Activated naive CD4-positive, alpha-beta T cell treated with anti-CD3 and anti-CD28 coated beads for 36 hours (primary cell): Measurements from ENCODE around the gene CD164L2. TPM values are rescaled to one million over a fixed set of nuclear protein-coding genes. Genes with fewer than 3 reads are reported as not detected.

Experiments
- CTCF ChIA-PET: fragments of 350-600 bp; sonication (Branson Sonifier 250); formaldehyde crosslinking; loops from one replicate; lab custom pipeline; 2021; ENCODE audit warnings: antibody characterized with exemption; lab: Charles Lee
- DNase-seq: peaks from one replicate; pipeline ENCODE4 v3.0.0-alpha.2; 2020
- H3K27ac Mint-ChIP-seq: one replicate; pipeline ENCODE4 v1.8.0; 2021; ENCODE audit warnings: mild to moderate bottlenecking, mixed read lengths
- H3K27me3 Mint-ChIP-seq: one replicate; pipeline ENCODE4 v1.8.0; 2021; ENCODE audit warnings: low read depth, mixed read lengths
- H3K36me3 Mint-ChIP-seq: one replicate; pipeline ENCODE4 v1.8.0; 2021; ENCODE audit warnings: low read depth, mixed read lengths
- H3K4me1 Mint-ChIP-seq: one replicate; pipeline ENCODE4 v1.8.0; 2021; ENCODE audit warnings: low read depth, mixed read lengths
- H3K4me3 Mint-ChIP-seq: one replicate; pipeline ENCODE4 v1.8.0; 2021; ENCODE audit warnings: mild to moderate bottlenecking, moderate library complexity, mixed read lengths
- H3K9me3 Mint-ChIP-seq: one replicate; pipeline ENCODE4 v1.8.0; 2021; ENCODE audit warnings: mixed read lengths
- intact Hi-C: fragments of 100-400 bp; cut with micrococcal nuclease; formaldehyde crosslinking; loops from one replicate; pipeline ENCODE4 v1.15.1; 2023
- total RNA-seq, 2 experiments: library from RNA; stranded (reverse); gene quantifications; one replicate each; pipeline ENCODE4 v1.2.3, GENCODE V29; 2021

CD164L2 gene
- total RNA-seq, 2 experiments from 2014 or later = not detected

DNA sequence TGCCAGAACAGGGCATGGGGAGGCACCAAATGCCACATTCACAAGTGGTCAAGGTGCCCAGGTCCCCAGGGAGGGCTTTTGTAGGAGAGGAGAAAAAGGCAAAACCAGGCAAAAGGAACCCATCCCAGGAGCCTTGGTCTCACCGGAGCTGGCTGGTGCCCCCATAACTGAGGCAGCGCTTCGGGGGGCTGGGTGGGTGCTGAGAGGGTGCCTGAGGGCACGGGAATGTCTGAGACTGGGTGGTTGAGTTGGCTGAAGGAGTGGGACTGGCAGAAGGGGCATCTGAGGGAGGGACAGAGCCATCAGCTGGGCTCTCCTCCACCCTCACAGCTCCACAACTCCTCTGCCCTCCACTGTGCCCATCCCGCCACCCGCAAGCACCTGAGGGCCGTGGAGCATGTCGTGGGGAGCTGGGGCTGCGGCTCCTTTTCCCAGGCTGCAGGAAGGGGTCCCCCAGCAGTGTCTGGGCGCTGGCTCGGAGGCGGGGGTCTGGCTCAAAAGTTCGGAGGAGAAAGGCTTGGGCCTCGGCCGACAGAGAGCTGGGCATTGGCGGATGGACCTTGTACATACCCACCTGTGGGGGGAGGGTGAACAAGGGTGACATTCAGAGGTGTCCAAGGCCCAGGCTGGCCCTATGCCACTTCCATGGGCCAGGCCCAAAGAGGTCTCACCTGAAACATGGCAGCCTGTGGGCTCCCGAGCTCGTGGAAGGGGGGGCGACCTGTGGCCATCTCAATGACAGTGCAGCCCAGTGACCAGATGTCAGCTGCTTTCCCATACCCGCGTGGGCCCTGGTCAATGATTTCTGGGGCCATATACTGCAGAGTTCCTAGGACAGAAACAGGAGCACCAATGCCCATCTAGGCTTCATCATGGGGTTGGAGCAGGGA lies 24.9 kb downstream of the CD164L2 start:
- CTCF ChIA-PET = interaction anchor here (0.7 to 5.2 kb wide), 28 partner anchors 8 to 440 kb away, joined by 3 to 38 read pairs (median 8); partner anchors contain the start of genes IFI6, MAP3K6 and SYTL1
- H3K4me3 Mint-ChIP-seq = no peak overlapping the region
- intact Hi-C loops = no loop called here

DNA sequence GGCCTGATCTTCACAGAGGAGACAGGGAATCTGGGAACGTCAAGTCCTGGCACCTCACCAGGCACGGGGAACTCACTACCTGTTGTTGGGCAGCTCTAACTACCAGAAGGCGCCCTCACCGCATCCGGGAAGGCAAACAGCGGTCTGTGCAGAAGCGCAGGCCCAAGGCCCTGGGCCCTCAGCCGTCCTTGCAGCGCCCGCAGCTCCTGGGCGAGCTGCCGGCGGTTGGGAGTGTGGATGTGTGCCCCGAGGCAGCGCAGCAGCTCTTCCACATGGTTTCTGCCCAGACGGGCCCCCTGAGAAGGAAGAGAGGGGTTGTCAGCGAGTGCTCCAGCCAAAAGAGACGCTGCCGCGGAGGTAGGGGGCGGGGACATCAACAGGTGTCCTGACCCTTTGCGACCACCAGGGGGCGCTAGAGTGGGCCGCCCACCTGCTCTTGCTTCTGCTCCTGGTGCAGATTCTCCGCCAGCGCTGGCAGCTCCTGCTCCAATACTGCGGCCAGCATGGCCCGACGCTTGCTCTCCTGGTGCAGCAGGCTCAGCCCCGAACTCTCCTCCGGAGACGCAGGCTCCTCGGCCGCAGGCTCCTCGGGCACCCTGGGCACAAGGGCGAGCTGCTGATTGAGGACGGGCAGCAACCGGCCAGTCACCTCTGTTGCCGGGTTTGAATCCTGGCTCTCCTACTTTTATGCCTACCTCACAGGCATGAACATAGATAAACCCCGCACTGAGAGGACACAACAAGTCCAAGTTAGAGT lies 25.7 kb downstream of the CD164L2 start:
- H3K36me3 Mint-ChIP-seq = no peaks in the 10 kb centered on the region
- H3K27me3 Mint-ChIP-seq = no peaks in the 10 kb centered on the region
- no peaks in the 10 kb centered on the region for H3K9me3 Mint-ChIP-seq
- peak overlapping the region; percentile 78 for H3K27ac Mint-ChIP-seq
- CTCF ChIA-PET = interaction anchor here (0.7 to 5.2 kb wide), 31 partner anchors 8 to 439 kb away, joined by 3 to 38 read pairs (median 6); partner anchors contain the start of genes IFI6, MAP3K6 and SYTL1
- peaks cover 38% of the 10 kb centered on the region for H3K4me1 Mint-ChIP-seq
- H3K4me3 Mint-ChIP-seq = peak overlapping the region; percentile 70
- intact Hi-C loops = loop anchor here (1.0 kb wide), 3 partner anchors 16 to 38 kb away; no protein-coding TSS in a partner anchor
- DNase-seq = peak; percentile 86

More for the DNA sequence above, 24.9 kb downstream of the CD164L2 start:
- no peak overlapping the region for H3K27ac Mint-ChIP-seq
- H3K27me3 Mint-ChIP-seq = no peaks in the 10 kb centered on the region
- H3K9me3 Mint-ChIP-seq = no peaks in the 10 kb centered on the region
- DNase-seq = no peak
- H3K4me1 Mint-ChIP-seq = peaks cover 38% of the 10 kb centered on the region
- no peaks in the 10 kb centered on the region for H3K36me3 Mint-ChIP-seq

DNA sequence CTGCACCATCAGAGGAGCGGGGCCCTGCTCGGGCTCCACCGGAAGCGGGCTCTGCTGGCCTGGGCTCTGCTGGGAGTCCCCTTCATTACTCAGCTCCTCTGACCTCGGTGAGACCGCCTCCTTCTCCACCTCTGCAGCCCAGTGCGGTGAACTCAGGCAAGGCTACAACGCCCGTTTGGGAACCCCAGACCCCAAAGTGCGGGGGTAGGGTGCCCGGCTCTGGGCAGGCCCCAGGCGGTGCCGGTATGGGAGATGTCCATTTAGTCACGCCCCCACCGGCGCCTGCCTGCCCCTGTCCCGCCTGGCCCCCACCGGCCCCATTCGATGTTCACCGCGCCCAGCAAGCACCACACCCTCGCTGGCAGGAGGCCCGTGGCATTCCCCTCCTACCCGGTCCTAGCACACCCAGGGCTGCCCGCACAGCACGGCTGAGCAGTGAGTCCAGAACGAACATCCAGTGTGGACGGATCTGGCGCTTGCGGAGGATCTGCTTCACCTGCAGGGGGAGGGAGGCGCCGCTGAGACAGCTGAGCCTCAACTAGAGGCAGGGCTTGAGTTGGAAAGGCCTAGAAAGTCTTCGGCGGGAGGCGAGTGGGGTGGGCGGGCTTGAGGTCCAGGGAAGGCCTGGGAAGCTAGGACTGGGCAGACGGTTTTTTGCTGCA lies 26.4 kb downstream of the CD164L2 start:
- Mint-ChIP-seq H3K27ac (peak overlapping the region; percentile 78), H3K4me3 (peak overlapping the region; percentile 70), H3K36me3 (no peaks in the 10 kb centered on the region), H3K27me3 (no peaks in the 10 kb centered on the region), H3K4me1 (peaks cover 38% of the 10 kb centered on the region), H3K9me3 (no peaks in the 10 kb centered on the region)
- peak; percentile 63 for DNase-seq
- CTCF ChIA-PET = interaction anchor here (0.6 to 5.2 kb wide), 28 partner anchors 8 to 268 kb away, joined by 3 to 38 read pairs (median 8); partner anchors contain the start of genes MAP3K6 and SYTL1
- intact Hi-C loops = loop anchor here (1.0 kb wide), 3 partner anchors 15 to 39 kb away; no protein-coding TSS in a partner anchor

DNA sequence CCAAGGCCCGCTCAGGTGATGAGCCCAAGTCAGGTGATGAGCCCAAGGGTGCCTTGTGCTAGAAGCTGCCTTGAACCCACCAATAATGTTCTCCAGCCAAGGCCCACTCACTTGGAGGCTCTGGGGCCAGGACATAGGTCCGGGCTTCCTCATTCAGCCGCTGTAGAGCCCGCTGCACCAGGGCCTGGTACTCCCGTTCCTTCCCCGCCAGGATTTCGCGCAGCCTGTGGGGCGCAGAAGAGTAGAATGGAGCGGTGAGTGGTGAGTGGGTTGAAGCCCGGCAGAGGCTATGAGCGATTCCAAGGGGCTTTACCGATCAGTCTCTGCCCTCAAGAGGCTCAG lies 26.9 kb downstream of the CD164L2 start:
- CTCF ChIA-PET = interaction anchor here (1.0 to 5.2 kb wide), 12 partner anchors 8 to 60 kb away, joined by 3 to 38 read pairs (median 12); partner anchors contain the start of gene MAP3K6
- Mint-ChIP-seq H3K4me3 (peak overlapping the region; percentile 70), H3K9me3 (no peaks in the 10 kb centered on the region), H3K4me1 (peaks cover 38% of the 10 kb centered on the region), H3K36me3 (no peaks in the 10 kb centered on the region), H3K27me3 (no peaks in the 10 kb centered on the region), H3K27ac (no peak overlapping the region)
- intact Hi-C loops = no loop called here
- DNase-seq = no peak

DNA sequence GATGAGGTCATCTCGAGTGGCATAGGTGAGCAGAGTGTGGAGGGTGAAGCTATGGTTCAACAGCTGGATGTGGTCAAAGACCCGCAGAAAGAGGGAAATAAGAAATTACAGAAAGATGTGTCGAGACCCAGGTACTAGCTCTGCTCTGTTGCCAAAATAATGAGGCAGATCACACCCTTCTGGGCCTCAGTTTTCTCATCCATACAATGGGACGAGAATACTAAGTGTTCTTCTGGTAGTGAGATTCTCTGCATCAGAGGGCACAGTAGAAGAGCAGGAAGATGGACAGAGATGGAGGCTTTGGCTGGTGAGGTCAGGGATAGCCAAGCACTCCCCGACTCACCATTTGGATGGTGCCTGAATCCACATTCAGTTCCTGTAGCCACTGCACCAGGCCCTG lies 27.4 kb downstream of the CD164L2 start:
- intact Hi-C loops = no loop called here
- DNase-seq = no peak
- H3K4me3 Mint-ChIP-seq = no peak overlapping the region
- H3K27me3 Mint-ChIP-seq = no peaks in the 10 kb centered on the region
- H3K4me1 Mint-ChIP-seq = peaks cover 38% of the 10 kb centered on the region
- H3K27ac Mint-ChIP-seq = no peak overlapping the region
- no peaks in the 10 kb centered on the region for H3K9me3 Mint-ChIP-seq
- CTCF ChIA-PET = interaction anchor here (0.6 to 5.2 kb wide), 8 partner anchors 10 to 475 kb away, joined by 3 to 38 read pairs (median 14); partner anchors contain the start of gene PPP1R8
- no peaks in the 10 kb centered on the region for H3K36me3 Mint-ChIP-seq

DNA sequence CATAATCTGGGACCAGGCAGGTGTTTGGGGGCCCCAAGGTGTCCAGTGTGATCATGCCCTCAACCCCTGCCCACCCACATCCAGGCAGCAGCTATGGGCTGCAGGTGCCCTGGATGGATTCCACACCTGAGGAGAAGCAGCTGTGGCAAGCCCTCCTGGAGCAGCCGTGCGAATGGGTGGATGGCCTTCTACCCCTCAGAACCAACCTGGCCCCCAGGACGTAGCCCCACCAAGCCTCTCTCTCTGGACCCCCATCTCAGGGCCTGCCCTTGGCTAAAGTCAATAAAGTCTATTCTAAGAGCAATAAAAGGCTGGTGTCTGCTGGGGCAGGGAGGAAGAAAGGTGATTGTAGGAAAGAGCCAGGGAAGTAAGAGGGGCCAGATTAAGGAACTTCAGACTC lies 29.5 kb downstream of the CD164L2 start:
- Mint-ChIP-seq H3K27ac (no peak overlapping the region), H3K9me3 (no peaks in the 10 kb centered on the region), H3K27me3 (no peaks in the 10 kb centered on the region), H3K4me1 (peaks cover 25% of the 10 kb centered on the region), H3K4me3 (no peak overlapping the region), H3K36me3 (no peaks in the 10 kb centered on the region)
- intact Hi-C loops = no loop called here
- no peak for DNase-seq
- CTCF ChIA-PET = interaction anchor here (0.6 to 1.4 kb wide), 4 partner anchors 33 to 357 kb away, joined by 3 to 5 read pairs (median 3); no protein-coding TSS in a partner anchor

DNA sequence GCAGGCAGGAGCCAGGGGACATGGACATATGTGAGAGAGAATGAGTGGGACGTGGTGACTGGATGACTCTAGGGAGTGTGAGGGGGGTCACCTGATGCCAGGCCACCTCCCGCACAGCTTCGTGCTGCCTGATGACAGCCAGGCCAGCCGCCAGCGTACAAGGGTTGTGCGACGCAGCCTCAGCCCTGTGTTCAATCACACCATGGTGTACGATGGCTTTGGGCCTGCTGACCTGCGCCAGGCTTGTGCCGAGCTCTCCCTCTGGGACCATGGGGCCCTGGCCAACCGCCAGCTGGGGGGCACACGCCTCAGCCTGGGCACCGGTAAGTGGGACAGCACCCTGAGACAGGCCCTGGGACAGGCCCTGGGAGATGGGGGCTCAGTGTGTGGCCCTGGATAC lies 30.0 kb downstream of the CD164L2 start:
- intact Hi-C loops = no loop called here
- Mint-ChIP-seq H3K27ac (no peak overlapping the region), H3K27me3 (no peaks in the 10 kb centered on the region), H3K4me3 (no peak overlapping the region), H3K4me1 (peaks cover 25% of the 10 kb centered on the region), H3K36me3 (no peaks in the 10 kb centered on the region), H3K9me3 (no peaks in the 10 kb centered on the region)
- CTCF ChIA-PET = interaction anchor here (0.5 to 1.9 kb wide), 3 partner anchors 15 to 45 kb away, joined by 3 to 9 read pairs (median 5); no protein-coding TSS in a partner anchor
- no peak for DNase-seq

DNA sequence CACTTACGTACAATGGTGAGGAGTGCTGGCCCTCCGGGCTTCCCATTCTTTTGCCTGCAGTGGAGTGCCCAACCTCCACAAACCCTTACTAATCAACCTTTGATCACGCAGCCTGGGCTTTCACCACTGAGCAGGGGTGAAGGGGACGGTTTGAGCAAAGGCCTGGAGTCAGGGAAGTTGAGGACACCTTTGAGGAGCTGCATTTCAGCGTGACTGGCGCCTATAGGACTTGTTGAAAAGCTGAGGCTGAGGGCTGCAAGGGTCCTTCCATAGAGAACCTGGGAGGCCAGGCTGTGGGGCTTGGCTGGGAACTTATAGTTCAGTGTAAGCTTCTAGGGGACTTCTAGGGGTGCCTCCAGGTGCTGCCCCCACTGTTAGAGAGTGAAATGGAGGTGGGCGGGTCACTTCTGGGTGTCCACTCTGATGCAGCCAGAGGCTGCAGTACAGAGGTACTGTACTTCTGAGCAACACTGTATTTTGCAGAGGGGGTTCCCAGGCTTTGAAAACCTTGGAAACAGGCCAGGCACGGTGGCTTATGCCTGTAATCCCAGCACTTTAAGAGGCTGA lies 31.5 kb downstream of the CD164L2 start:
- DNase-seq = no peak
- Mint-ChIP-seq H3K9me3 (no peaks in the 10 kb centered on the region), H3K27ac (no peak overlapping the region), H3K27me3 (no peaks in the 10 kb centered on the region), H3K4me3 (no peak overlapping the region), H3K36me3 (no peaks in the 10 kb centered on the region), H3K4me1 (peaks cover 17% of the 10 kb centered on the region)
- CTCF ChIA-PET = interaction anchor here (1.9 kb wide), 2 partner anchors 18 to 36 kb away, joined by 3 to 9 read pairs; no protein-coding TSS in a partner anchor
- intact Hi-C loops = no loop called here

DNA sequence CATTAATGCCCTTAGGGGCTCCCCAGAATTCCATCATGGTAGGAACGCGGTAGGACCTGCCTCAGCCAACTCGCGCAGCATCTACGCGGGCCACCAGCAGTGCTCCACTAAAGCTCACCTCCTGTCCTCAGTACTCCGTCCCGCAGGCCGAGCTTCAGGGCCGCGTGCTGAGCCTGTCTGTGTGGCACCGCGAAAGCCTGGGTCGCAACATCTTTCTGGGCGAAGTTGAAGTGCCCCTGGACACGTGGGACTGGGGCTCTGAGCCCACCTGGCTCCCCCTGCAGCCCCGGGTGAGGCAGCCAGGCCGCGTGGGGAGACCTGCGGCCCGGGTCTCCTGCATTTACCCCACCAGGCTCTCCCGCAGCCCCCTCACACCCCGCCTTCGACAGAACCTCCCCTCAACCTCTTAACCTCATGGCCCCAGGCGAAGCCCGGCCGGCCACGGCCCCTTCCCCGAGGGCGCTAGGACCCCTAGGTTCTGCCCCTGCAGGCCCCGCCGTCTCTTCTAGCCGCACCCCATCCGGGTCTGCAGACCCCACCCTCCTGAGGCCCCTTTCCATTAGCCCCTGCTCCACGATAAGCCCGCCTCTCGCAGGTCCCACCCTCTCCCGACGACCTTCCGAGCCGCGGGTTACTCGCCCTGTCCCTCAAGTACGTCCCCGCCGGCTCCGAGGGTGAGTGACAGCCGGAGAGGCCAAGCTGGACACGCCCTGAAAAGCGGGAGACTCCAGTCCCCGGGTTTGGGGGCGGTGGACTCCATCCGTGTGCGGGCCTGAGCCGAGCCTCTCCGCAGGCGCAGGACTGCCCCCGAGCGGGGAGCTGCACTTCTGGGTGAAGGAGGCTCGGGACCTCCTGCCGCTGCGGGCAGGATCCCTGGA lies 32.2 kb downstream of the CD164L2 start:
- H3K27ac Mint-ChIP-seq = no peak overlapping the region
- CTCF ChIA-PET = interaction anchor here (1.9 kb wide), 1 partner anchor 18 kb away, joined by 3 read pairs; no protein-coding TSS in a partner anchor

DNA sequence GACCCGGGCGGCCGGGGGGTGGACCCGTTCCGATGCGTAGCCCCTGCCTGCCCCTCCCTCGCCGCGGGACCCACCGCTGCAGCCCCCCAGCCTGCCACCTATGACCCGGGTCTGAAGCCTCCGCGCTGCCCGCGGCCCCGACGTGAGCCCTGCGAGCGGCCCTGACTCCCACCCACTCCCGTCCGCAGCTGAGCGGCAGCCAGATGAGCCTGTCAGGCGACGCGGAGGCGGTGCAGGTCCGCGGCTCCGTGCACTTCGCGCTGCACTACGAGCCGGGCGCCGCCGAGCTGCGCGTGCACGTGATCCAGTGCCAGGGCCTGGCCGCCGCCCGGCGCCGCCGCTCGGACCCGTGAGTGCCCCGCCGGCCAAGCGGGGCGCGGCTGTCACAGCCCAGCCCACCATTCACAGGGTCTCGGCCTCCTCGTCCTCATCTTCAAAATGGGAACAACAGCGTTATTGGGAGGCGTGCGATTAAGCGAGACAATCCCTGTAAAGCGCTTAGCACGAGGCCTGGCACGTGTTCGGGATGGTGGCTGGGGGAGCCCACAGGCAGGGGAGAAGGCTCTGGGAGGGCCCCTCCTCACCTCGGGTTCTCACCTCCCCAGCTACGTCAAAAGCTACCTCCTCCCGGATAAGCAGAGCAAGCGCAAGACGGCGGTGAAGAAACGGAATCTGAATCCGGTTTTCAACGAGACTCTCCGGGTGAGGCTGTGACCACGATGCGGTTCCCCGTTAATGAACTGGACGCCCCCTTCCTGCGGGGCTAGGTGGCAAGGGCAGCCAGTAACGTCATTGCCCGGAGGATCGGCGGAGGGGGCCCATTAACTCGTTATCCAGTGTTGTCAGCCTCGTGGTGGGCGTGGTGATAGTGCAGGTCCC lies 33.1 kb downstream of the CD164L2 start:
- no peak for DNase-seq
- H3K27me3 Mint-ChIP-seq = no peaks in the 10 kb centered on the region
- intact Hi-C loops = loop anchor here (1.0 kb wide), 1 partner anchor 9 kb away; no protein-coding TSS in a partner anchor

More for the DNA sequence above, 32.2 kb downstream of the CD164L2 start:
- H3K9me3 Mint-ChIP-seq = no peaks in the 10 kb centered on the region
- DNase-seq = no peak
- no peaks in the 10 kb centered on the region for H3K36me3 Mint-ChIP-seq
- H3K27me3 Mint-ChIP-seq = no peaks in the 10 kb centered on the region
- H3K4me3 Mint-ChIP-seq = no peak overlapping the region
- peaks cover 10% of the 10 kb centered on the region for H3K4me1 Mint-ChIP-seq
- intact Hi-C loops = no loop called here

More for the DNA sequence above, 33.1 kb downstream of the CD164L2 start:
- Mint-ChIP-seq H3K4me1 (peaks cover 4% of the 10 kb centered on the region), H3K4me3 (no peak overlapping the region), H3K9me3 (no peaks in the 10 kb centered on the region), H3K27ac (no peak overlapping the region), H3K36me3 (no peaks in the 10 kb centered on the region)
- CTCF ChIA-PET = interaction anchor here (1.9 kb wide), 1 partner anchor 17 kb away, joined by 3 read pairs; no protein-coding TSS in a partner anchor
